ENCODE data around the gene DRD1. TPM values are rescaled to one million over a fixed set of nuclear protein-coding genes. Genes with fewer than 3 reads are reported as not detected.

Gene DRD1
- total RNA-seq, 4 donors from 2014 or later: 0.06 to 0.19 TPM; not detected in 2

GRCh38 chr5:175470781-175471180, 26.8 kb upstream of the DRD1 start:
- Histone ChIP-seq H3K4me1 (peaks cover 7 to 55% (median 16%) of the 10 kb centered on the region in 3 donors), H3K9me3 (no peaks in the 10 kb centered on the region), H3K4me3 (no peak overlapping the region), H3K27ac (no peak overlapping the region), H3K27me3 (peaks cover 0 to 23% (median 0%) of the 10 kb centered on the region in 4 donors), H3K36me3 (no peaks in the 10 kb centered on the region)
- WGBS, 2 donors: 25 to 36% methylated on average over 5 of the region's 5 CpGs
- intact Hi-C loops (cut with DNase I): no loop called here
- TF ChIP-seq CTCF (IDR thresholded peaks at IDR 0.05) (no peak), POLR2A (IDR thresholded peaks at IDR 0.05) (no peak)
- no peak for DNase-seq

- TF ChIP-seq POLR2A (IDR thresholded peaks at IDR 0.05): no peak
- no peak for TF ChIP-seq CTCF (IDR thresholded peaks at IDR 0.05)
- intact Hi-C loops (cut with DNase I): no loop called here
- Histone ChIP-seq H3K27ac (no peak overlapping the region), H3K4me3 (no peak overlapping the region), H3K4me1 (peaks cover 7 to 52% (median 20%) of the 10 kb centered on the region in 3 donors), H3K36me3 (no peaks in the 10 kb centered on the region), H3K27me3 (peaks cover 0 to 23% (median 0%) of the 10 kb centered on the region in 4 donors), H3K9me3 (no peaks in the 10 kb centered on the region)
- no peak for DNase-seq
- WGBS, 2 donors: 43 to 44% methylated on average over 3 of the region's 3 CpGs
Observed at GRCh38 chr5:175469916-175470315, 25.9 kb upstream of the DRD1 start.

- 90 to 94% methylated on average over 1 of the region's 1 CpG for WGBS, 2 donors
- no peak for TF ChIP-seq CTCF (IDR thresholded peaks at IDR 0.05)
- no peak for TF ChIP-seq POLR2A (IDR thresholded peaks at IDR 0.05)
- no peak overlapping the region for H3K27ac ChIP-seq
- intact Hi-C loops (cut with DNase I): no loop called here
- no peaks in the 10 kb centered on the region for H3K36me3 ChIP-seq
- DNase-seq: no peak
- H3K4me3 ChIP-seq: no peak overlapping the region
- no peaks in the 10 kb centered on the region for H3K9me3 ChIP-seq
- H3K27me3 ChIP-seq: peaks cover 0 to 23% (median 0%) of the 10 kb centered on the region in 4 donors
- H3K4me1 ChIP-seq: peaks cover 7 to 57% (median 25%) of the 10 kb centered on the region in 3 donors
Observed at GRCh38 chr5:175468892-175469291, 24.9 kb upstream of the DRD1 start.

GRCh38 chr5:175467983-175468690, 24.2 kb upstream of the DRD1 start:
- no peak overlapping the region for H3K4me3 ChIP-seq
- H3K27me3 ChIP-seq: peaks cover 0 to 23% (median 0%) of the 10 kb centered on the region in 4 donors
- H3K4me1 ChIP-seq: peaks cover 7 to 57% (median 25%) of the 10 kb centered on the region in 3 donors
- no peak for TF ChIP-seq CTCF (IDR thresholded peaks at IDR 0.05)
- no peak for TF ChIP-seq POLR2A (IDR thresholded peaks at IDR 0.05)
- H3K36me3 ChIP-seq: no peaks in the 10 kb centered on the region
- 25 to 37% methylated on average over 11 of the region's 11 CpGs for WGBS, 2 donors
- intact Hi-C loops (cut with DNase I): no loop called here
- H3K27ac ChIP-seq: no peak overlapping the region
- no peaks in the 10 kb centered on the region for H3K9me3 ChIP-seq
- DNase-seq: no peak

GRCh38 chr5:175466700-175467318, 22.8 kb upstream of the DRD1 start:
- no peaks in the 10 kb centered on the region for H3K9me3 ChIP-seq
- H3K27me3 ChIP-seq: peaks cover 0 to 14% (median 0%) of the 10 kb centered on the region in 4 donors
- intact Hi-C loops (cut with DNase I): no loop called here
- H3K4me3 ChIP-seq: no peak overlapping the region
- no peak for TF ChIP-seq CTCF (IDR thresholded peaks at IDR 0.05)
- TF ChIP-seq POLR2A (IDR thresholded peaks at IDR 0.05): no peak
- H3K4me1 ChIP-seq: peaks cover 7 to 57% (median 25%) of the 10 kb centered on the region in 3 donors
- no peak for DNase-seq
- H3K27ac ChIP-seq: peak overlapping the region; percentile 57 to 76 (median 59)
- H3K36me3 ChIP-seq: no peaks in the 10 kb centered on the region
- 14 to 15% methylated on average over 5 of the region's 5 CpGs for WGBS, 2 donors
